CD1c-positive myeloid dendritic cell (primary cell): Measurements from ENCODE around the gene WDR41.
"Not testable (repeated sequence)": the region's sequence is repeated elsewhere in the genome, so short reads cannot be mapped to it uniquely, and the experiment has no call there.

ENCODE experiments used
- DNase-seq: peaks from one replicate; pipeline ENCODE4 v3.0.0-alpha.2; 2016; ENCODE audit errors: extremely low spot score

The WDR41 gene

GRCh38 chr5:77491783-77492652 is at the start of gene WDR41:
TSS of gene WDR41 (minus strand) at chr5:77492316. CDS start at chr5:77492220, 96 bp downstream.
- peak; percentile 97 for DNase-seq

DNA sequence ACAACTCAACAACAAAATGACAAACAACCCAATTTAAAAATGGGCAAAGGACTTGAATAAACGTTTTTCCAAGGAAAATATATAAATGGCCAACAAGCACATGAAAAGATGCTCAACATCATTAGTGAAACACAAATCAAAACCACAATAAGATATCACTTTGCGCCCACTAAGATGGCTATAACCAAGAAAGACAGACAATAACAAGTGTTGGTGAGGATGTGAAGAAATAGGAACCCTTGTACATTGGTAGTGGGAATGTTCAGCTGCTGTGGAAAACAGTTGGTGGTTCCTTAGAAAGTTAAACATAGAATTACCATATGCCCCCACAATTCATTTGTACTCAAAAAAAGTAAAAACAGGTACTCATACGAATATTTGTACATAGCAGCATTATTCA is 39.2 kb upstream of the WDR41 start:
- no peak for DNase-seq

DNA sequence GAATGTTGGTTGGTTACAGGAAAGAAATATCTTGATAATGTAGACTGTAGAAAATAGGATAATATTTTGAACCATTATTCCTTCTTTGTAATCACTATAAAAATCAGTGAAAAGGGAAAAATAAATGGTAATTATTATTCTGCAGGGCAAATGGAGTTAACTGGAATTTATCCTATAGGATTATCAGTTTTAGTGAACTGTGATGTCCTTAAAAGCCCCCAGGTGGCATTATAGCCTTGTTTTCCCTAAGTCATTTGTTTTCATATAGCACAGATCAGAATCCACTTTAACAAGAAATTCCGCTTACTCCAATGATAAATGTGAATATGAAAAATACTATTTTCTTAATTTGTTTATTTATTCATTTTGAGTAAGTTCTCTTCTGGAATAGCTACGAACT is 26.2 kb upstream of the WDR41 start:
- peak; percentile 3 for DNase-seq

GRCh38 chr5:77514457-77514856 is 22.3 kb upstream of the WDR41 start:
- DNase-seq = no peak

GRCh38 chr5:77513321-77513720 is 21.2 kb upstream of the WDR41 start:
- DNase-seq = no peak

DNA sequence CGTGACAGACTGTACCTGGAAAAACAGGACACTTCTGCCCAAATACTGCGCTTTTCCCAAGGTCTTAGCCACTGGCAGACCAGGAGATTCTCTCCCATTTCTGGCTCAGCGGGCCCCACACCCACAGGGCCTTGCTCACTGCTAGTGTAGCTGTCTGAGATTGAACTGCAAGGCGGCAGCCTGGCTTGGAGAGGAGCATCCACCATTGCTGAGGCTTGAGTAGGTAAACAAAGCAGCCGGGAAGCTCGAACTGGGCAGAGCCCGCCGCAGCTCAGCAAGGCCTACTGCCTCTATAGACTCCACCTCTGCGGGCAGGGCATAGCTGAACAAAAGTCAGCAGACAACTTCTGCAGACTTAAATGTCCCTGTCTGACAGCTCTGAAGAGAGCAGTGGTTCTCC is 9.0 kb upstream of the WDR41 start:
- not testable (repeated sequence) for DNase-seq

DNA sequence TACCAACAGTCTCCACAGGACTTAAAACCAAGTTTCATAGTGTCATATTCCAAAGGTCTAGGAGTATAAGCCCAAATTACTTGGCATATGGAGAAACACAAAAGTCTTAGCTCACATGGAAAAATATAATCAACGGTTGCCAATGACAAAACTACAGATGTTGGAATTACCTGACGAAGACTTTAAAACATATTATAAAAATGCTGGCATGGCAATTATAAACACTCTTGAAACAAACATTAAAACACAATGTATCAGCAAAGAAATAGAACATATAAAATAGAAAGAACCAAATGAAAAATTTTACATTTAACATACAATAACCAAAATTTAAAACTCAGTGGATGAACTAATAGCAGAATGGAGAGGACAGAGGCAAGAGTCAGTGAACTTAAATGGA is 7.9 kb upstream of the WDR41 start:
- no peak for DNase-seq

- DNase-seq = no peak
Observed at GRCh38 chr5:77499441-77499840, 7.3 kb upstream of the WDR41 start.

DNA sequence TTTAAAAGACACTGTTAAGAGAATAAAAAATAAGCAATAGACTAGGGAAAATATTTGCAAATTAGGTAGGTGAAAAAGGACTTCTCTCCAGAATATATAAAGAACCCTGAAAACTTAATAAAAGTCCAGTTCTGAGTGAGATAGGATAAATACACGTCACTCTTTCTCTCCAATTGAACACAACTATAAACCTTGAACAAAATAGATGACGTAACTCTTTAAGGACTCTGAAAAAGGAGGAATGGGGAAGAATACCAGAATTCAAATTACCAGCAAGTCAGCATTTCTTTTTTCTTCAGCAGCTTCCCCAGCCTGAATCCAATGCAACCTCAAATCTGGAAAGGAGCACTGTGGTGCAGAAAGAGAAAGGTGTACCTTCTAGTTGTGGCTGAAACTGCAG is 6.8 kb upstream of the WDR41 start:
- no peak for DNase-seq

GRCh38 chr5:77494935-77495334 is 2.8 kb upstream of the WDR41 start:
- DNase-seq = no peak

GRCh38 chr5:77492653-77493000 is 511 bp upstream of the WDR41 start:
- no peak for DNase-seq

DNA sequence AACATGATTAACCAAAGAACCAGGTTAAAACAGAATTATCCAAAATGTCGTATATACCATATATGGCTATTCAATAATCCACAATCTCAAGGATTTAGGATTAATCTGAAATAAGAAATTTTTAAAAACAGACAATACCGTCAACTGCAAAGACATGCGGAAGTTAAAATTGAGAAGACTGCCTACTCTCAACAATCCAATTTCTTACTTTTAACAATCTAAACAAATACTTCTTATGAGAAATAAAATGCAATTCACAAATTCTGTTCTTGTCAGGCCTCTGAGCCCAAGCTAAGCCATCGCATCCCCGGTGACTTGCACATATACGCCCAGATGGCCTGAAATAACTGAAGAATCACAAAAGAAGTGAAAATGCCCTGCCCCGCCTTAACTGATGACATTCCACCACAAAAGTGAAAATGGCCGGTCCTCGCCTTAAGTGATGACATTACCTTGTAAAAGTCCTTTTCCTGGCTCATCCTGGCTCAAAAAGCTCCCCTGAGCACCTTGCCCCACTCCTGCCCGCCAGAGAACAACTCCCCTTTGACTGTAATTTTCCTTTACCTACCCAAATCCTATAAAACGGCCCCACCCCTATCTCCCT is 1.3 kb downstream of the WDR41 start:
- DNase-seq = peak; percentile 17

DNA sequence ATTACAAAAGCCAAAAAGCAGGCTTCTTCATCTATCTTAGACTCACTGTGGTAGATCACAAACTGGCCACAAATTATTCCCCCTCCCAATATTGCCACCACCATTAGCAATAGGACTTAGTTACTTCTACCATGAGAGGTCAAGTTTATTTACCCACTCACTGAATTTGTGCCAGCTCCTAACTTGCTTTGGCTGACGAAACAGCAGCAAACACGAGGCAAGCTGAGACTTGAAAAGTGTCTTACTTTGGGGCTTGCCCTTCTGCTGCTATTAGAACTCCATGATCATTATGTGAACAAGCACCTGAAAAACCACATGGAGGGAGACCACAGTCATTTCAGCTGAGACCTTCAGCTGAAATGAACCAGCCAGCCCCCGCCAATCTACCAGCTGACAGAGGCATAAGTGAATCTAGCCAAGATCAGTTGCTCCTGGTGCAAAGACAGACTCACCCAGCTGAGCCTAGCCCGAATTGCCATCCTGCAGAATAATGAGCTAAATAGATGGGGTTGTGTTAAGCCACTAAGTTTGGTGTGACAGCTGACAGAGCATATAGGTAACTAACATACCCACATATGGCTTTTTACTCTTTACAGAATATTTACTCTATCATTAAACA is 5.7 kb downstream of the WDR41 start:
- no peak for DNase-seq

DNA sequence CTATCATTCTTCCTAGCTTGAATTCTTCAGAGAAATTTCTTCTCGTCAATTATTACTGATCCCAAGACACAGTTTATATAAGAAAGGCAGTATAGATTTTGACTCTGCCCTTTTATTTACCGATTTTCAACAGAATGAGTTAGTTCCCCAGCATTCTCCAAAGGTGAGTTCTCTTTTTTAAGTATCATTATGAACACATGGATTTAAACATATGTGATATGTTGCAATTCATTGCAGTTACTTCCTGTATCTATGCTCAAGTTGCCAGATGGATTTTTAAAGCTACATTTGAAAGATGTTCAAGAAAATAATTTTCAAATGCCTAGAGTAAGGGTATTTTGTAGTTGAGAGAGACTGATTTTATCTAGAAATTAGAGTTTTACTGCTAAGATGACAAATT is 8.4 kb downstream of the WDR41 start:
- DNase-seq = peak; percentile 81

DNA sequence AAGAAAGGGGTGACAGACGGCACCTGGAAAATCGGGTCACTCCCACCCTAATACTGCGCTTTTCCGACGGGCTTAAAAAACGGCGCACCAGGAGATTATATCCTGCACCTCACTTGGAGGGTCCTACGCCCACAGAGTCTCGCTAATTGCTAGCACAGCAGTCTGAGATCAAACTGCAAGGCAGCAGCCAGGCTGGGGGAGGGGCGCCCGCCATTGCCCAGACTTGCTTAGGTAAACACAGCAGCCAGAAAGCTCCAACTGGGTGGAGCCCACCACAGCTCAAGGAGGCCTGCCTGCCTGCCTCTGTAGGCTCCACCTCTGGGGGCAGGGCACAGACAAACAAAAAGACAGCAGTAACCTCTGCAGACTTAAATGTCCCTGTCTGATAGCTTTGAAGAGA is 17.1 kb downstream of the WDR41 start:
- not testable (repeated sequence) for DNase-seq

GRCh38 chr5:77468875-77469274 is 23.2 kb downstream of the WDR41 start:
- DNase-seq = not testable (repeated sequence)

GRCh38 chr5:77463905-77464304 is 28.2 kb downstream of the WDR41 start:
- DNase-seq = no peak

- no peak for DNase-seq
Observed at GRCh38 chr5:77461287-77461686, 30.8 kb downstream of the WDR41 start.

GRCh38 chr5:77454123-77454522 is 38.0 kb downstream of the WDR41 start:
- DNase-seq = no peak

DNA sequence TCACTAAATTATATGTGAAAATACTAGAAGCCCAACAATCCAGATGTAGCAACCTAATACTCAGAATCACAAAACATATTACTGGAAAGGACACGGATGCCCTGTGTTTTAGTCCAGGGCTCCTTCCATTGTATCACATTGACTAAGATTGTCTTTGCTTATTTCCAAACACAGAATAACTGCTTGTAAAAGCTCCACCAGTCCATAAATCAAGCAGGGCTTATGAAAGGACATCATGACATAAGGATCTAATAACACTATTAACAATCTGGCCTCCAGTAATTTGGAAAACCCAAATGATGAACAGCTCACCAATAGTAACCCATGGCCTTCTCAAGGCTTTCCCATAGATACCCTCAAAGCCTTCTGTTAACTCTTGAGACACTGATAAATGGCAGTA is 39.8 kb downstream of the WDR41 start:
- DNase-seq = no peak

DNA sequence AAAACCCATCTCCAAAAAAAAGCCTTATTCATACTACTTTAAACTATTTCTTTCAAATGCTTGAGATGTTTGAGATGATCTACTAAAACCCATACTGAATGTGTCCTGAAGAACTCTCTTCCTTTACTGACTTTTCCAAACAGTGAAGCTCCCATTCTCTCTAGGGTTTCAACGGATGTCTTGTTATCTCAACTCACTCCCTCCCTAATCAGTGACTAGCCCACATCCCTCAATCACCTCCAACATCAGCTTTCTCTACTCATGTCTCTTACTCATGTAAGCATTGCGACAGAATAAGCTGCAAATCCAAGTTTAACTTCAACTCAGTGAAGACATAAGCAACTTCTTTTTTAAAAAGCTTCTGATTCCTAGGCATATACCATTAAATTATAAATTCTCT is 42.1 kb downstream of the WDR41 start:
- DNase-seq = no peak

DNA sequence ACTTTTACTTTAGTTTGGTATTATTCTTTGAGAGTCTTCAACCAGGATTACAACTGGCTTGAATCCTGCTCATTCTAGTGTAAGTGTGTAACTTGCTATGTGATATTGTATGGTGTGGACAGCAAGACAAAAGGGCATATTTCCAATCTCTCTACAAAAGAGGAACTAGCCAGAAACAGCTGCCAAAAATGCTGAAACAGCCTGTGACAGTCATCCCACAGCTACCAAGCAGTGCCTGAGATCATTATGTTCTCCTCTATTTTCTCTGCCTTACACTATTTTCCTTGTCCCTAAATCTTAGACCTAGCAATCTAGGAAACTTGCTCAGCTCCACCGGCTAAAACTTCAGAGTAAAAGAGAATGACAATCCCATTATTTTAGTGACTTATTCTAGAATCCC is 42.8 kb downstream of the WDR41 start:
- DNase-seq = peak; percentile 26

DNA sequence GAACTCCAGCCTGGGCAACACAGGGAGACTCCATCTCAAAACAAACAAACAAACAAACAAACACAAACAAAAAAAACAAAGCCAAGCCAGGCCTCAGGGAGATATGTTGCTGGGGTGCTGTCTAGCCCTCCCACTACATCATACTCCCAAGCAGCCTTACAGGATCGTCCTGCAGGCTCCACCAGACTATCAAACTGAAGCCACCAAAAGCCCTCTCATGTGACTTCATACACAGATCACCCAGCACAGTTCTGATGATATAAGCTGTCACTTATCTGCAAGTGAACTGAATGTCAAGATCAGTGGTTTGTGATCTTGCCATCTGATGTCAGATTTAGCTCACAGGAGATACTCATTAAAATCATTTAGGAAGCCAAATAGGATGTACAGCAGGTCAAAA is 43.3 kb downstream of the WDR41 start:
- DNase-seq = no peak
